GM19438 (cell line): ENCODE data around the gene NDUFS4.
A peak's percentile ranks its signal among the peaks of the same experiment; 100 is the strongest.
"Not testable (repeated sequence)": the region's sequence is repeated elsewhere in the genome, so short reads cannot be mapped to it uniquely, and the experiment has no call there.

Experiments used
- ATAC-seq: cut with Tn5 transposase; IDR thresholded peaks from one replicate; pipeline ENCODE4 v1.9.1; 2021; ENCODE audit warnings: low read depth; ENCODE audit not compliant: unreplicated experiment

Gene NDUFS4

DNA sequence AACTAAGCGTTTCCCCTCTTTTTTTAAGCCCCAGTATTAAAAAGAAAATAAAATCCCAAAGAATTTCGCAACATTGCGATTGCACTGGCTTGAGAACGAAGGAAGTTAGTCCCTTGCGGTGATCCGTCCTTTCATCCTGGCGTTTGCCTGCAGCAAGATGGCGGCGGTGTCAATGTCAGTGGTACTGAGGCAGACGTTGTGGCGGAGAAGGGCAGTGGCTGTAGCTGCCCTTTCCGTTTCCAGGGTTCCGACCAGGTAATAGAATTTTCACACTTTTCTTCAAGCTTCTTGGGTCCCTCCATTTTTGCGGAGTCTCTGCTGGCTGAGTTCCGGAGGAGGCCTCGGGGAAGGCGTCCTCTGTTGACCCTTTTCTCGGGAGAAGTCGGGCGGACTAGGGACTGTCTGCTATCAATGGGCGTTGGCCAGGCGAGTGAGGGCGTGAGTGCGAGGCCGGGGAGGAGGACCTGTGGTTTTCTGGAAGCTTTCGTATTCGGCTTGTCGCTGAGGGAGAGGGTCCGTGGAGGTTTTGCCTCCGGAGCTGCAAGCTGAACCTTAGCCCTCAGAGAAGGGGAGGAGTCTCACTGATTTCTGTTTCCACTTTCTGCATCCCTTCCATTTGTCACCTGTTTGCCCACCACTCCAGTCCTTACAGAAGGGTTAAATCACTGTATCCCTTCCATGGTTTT, at the start of gene NDUFS4:
NDUFS4 (plus strand) TSS at position 134 of the 686 bp plus-strand sequence; CDS start at position 158, 24 bp downstream.
- ATAC-seq, result peak; percentile 94

DNA sequence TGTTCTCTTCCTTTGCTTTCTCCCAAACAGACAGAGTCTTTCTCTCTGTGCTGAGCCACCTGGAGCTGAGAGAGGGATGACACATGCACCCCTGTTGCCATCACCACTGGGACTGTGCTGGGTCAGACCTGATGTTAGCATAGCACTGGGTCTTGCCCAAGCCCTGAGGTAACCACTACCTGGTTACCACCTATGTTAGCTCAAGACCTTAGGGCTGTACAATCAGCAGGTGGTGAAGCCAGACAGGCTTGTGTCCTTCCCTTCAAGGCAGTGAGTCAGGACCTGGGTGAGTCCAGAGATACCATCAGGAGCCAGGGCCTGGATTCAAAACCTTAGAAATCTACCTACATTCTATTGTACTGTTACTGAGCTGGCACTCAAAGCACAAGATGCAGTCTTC, 47.9 kb upstream of the NDUFS4 start:
- ATAC-seq, result no peak

DNA sequence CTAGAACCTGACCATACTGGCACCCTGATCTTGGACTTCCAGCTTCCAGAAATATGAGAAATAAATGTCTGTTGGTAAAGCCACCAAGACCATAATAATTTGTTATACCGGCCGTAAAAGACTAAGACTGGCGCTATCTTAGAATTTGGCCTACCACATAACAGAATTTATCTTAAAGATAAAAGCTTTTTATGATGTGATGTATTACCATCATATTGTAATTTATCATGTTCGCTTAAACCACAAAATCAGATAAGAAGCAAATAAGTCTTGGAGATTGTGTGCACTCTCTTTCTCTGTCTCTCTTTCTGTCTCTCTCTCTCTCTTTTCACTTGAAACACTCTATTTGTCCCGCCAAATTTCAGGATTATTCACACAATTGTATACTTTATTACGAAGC, 44.5 kb upstream of the NDUFS4 start:
- ATAC-seq, result no peak

DNA sequence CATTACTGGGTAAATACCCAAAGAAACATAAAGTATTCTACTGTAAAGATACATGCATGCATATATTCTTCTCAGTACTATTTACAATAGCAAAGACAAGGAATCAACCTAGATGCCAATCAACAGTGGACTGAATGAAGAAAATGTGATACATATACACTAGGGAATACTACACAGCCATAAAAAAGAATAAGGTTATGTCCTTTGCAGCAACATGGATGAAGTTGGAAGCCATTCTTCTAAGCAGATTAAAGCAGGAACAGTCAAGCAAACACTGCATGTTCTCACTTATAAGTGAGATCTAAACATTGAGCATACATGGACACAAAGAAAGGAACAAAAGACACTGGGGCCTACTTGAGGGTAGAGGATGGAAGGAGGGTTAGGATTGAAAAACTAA, 39.6 kb upstream of the NDUFS4 start:
- ATAC-seq, result no peak

DNA sequence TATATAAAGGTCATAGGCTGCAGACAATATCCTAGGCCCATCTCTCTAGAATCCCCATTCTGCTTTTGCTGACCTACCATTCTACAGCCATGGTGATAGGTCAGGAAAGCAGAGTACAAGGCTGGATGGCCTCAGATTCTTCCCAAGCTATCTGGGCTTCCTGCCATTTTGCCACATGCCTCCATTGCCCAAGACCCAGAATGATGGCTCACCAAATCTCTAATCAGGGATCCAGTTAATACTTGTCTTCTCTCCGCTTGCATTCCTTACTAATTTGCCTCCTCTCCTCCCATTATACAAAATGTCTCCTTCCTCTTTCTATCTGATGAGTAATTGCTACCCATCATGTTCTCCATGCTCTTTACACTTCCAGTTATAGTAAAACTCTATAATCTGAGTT, 22.7 kb upstream of the NDUFS4 start:
- no peak for ATAC-seq

DNA sequence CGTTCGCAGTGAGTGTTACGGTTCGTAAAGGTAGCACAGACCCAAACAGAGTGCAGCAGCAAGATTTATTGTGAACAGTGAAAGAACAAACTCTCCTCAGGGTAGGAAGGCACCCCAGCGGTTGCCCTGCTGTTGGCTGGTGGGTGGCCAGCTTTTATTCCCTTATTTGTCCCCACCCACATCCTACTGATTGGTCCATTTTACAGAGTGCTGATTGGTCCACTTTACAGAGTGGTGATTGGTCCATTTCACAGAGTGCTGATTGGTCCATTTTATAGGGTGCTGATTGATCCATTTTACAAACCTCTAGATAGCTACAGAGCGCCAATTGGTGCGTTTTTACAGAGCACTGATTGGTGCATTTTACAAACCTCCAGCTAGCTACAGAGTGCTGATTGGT, 19.7 kb upstream of the NDUFS4 start:
- ATAC-seq, result not testable (repeated sequence)

DNA sequence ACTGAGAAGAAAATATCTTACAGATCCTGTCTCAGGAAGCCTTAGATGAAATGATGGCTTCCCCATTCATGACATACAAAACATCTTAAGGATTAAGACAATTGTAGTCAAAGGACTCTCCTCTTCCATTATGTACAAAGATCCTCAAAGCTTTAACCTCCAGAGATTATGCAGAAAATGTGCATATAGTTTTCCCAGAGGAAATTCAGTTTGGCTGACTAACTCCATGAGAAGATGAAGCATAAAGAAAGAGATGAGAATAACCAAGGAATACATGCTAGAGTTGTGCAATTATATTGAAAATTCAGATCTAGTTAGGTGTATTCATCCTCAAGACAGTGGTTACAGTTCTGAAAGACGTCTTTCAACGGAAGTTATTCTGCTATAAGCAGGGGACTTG, 18.6 kb upstream of the NDUFS4 start:
- no peak for ATAC-seq

DNA sequence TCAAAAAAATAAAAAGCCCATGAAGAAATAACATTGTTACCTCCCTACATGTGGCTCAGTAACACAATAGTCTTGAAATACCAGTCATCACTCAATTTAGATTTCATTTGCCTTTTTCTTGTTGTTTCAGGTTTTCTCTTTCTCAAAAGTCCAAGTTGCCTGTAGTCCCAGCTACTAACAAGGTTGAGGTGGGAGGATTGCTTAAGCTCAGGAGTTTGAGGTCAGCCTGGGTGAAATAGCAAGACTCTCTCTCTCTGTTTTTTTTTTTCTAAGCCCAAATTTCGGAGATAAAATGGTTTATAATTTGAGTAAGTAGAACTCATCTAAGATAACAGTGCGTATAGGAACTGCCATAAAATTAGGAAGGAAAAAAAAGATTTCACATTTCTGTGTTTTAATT, 17.5 kb upstream of the NDUFS4 start:
- no peak for ATAC-seq

DNA sequence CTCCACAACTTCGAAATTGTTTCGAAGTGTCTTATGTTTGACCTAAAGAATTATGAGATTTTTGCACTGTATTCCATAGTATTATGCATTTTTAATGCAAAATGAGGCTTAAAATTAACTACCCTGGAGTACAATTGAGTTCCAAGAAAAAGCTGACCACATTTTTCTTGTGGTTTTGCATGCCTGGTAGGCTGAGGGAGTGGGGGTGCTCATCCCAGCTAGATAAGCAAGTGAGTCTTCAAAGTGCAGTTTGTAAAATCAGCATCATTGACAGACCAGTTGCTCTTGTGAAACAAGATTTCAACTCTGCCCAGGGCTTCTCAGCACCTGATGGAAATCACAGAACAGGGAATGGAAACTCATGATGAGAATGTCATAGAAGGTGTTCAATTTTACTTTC, 17.0 kb upstream of the NDUFS4 start:
- ATAC-seq, result no peak

DNA sequence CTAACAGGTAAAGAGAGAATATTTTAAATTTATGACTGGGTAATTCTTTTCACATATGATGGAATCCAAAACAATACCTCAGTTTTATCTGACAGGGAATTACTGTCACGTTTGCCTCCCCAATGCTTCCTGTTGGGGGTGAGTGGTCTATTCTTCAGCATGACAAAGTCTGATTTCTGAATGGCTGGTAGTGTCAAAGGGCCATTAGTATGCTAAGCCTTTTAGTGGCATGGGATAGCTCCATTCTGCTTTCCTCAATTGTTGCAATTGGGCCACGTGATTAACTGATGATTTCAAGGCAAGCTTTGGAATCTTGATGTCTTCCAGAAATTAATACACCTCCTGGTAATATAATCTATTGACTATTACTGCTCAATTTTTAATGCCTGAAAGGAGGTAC, 14.7 kb upstream of the NDUFS4 start:
- ATAC-seq, result no peak

DNA sequence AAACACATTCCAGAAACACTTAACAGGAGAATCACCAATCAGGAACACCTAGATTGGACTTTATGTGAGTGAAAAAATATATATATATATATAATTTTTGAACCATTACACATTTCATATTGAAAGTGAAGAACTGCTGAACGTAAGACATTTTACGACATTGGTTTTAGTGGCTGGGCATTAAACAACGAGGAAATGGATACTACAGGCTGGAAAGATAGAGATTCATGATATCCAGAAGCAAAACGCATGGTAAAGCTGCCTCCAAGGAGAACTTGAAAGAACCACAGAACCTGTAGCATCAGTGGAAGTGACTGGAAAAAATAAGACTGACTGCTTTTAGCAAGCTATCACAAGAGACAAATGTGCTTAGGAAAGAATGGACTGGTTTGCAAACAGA, 13.2 kb upstream of the NDUFS4 start:
- ATAC-seq, result no peak

DNA sequence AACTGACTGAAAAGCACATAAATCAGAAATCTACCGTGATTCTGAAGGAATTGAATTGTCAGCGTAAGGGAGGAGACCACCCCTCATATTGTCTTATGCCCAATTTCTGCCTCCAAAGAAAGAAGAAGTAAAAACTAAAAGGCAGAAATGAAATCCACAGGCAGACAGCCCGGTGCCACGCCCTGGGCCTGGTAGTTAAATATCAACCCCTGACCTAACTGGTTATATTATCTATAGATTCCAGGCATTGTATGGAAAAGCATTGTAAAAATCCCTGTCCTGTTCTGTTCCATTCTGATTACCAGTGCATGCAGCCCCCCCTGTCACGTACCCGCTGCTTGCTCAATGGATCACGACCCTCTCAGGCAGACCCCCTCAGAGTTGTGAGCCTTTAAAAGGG, 11.9 kb upstream of the NDUFS4 start:
- ATAC-seq, result not testable (repeated sequence)

DNA sequence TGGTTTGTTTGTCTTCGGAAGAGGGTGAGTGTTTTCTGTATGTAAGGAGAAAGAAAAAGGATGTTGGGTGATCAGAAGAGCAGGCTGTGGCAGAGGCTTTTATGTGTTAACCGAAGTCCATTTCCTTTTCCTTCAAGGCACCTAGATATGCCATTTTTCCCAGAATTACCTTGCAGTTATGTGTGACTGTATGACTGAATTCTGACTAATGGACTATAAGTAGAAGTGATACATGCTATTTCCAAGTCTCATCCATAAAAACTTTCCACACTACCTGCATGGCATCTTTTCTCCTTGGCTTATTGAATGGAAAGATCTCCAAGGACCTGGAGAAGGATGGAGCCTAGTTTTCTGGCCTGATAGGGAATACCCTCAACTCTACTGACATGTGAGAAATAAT, 10.6 kb upstream of the NDUFS4 start:
- no peak for ATAC-seq

DNA sequence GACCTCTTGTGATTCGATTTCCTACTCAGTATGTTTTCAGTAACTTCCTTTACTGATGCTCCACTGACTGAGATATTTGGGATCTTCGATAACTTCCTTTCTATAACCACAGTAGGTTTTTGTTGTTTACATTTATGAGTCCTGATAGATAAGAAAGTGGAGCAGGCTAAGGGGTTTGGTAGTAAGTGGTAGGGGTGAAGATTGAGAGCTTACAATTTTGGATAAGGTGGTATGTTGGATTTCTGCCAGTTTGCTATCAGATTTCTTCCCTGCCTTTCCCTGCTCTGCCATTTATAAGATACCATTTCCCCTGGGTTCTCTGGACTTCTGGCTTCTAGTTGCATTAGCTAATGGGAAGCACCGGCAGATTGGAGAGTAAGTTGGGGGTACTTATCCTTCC, 7.9 kb upstream of the NDUFS4 start:
- ATAC-seq, result no peak

DNA sequence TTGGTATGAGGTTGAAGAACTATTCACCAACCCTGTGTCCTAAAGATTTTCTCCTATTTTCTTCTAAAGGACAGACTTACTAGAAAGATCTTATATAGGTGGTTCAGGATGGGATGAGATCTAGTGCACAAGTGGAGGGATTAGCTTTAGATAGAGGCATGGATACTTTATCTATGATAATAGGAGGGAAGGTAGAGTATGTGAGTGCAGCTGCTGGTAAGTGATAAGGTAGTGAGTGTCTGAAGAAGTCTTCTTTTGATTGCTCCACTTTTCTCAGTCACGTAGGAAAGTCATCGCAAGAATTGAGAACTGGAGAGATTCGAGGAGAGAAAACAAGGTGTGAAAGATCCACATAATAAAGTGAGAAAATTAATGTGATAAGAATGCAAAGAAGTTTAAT, 6.0 kb upstream of the NDUFS4 start:
- no peak for ATAC-seq

DNA sequence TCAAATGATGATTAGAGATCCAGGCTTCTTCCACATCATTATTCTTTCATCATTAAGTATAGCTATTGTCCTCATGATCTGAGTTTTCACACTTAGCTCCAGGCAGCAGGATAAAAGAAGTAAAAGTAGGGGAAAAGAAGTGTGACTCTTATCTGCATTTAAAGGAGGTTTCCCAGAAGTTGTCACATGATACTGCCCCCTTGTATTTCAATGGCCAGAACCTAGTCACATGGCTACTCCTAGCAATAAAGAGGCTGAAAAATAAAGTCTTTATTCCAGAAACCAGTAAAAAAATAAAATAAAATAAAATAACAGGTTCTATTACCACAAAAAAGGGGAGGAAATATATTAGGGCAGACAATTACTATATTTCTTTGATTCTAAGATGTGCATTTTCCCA, 5.3 kb upstream of the NDUFS4 start:
- no peak for ATAC-seq

DNA sequence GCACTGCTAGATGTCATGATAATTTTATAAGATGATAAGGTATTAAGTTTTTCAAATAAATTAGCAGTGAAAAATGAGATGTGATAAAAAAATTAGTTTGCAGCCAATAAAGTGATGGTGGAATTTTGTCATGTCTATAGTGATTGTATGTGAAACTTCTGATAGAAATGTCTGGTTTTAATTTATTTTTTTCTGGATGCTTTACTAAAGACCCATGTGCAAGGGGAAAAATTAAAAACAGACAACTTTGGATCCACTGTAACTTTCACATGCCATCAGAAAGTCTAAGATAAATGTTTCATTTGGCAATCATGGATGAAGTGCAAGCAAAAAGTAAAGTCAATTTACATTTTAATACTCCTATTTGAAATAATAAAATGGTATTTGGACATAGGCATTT, 4.4 kb upstream of the NDUFS4 start:
- no peak for ATAC-seq

DNA sequence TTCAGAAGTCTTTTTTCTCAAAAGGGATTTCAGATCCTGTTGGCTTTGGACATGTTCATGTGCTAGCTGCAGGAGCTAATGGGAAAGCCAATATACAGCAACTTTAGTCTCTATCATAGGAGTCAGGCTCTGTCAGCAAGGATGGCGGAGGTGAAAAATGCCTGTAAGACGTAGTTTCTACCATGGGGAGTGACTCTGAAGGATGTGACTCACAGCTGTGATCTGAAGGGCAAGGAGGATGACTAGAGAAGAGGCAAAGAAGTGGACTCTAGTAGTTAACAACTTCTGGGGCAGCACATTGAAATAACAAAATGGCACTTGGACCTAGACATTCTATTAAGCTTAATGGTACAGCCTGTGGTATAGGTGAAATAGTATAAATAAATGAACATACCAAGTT, 3.1 kb upstream of the NDUFS4 start:
- ATAC-seq, result no peak

DNA sequence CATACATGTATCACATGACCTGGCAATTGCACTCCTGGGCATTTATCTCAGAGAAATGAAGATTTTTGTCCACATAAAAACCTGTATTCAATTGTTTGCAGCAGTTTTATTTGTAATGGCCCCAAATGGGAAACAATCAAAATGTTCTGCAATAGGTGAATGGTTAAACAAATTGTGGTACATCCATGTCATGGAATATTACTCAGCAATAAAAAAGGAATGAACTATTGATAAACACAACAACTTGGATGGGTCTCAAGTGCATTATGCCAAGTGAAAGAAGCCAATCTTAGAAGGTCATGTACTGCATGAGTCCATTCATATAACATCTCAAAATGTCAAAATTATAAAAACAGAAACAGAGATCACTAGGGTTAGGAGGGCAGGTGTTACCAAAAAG, 1.5 kb upstream of the NDUFS4 start:
- no peak for ATAC-seq

DNA sequence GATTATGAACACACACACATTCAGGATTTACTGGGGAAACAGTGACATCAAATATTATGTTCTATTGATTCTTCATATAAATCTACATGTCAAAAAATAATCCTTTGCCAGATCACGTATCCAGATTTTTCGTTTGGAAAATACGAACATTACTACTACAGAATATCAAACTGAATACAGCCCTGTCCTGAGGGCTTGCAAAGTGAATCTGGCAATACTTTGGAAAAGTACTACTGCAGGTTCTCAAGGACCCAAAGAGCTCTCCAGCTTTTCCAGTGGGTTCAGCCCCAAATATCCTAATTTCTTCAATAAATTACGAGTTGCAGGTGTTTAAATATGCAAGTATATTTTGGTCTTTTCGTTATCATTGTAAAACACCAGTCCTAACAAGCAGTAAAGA, 411 bp upstream of the NDUFS4 start:
- no peak for ATAC-seq

DNA sequence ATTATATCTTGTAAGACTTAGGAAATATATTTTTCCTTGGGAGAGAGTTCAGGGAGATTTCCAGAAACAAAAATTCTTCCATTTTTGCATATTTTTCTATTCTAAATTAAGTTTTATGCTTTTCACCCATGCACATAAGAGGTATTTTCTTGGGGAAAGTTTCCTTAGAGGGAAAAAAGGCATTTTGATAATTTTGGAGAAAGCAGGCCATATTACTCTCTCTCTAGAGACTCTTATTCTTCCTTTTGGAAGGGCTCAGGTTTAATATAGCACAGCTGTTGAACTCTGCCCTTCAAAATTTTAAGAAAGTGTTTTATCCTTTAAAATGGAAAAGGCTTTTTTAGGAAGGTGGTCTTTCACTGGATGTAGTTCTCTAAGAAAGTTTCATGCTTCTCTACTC, 8.0 kb downstream of the NDUFS4 start:
- no peak for ATAC-seq

DNA sequence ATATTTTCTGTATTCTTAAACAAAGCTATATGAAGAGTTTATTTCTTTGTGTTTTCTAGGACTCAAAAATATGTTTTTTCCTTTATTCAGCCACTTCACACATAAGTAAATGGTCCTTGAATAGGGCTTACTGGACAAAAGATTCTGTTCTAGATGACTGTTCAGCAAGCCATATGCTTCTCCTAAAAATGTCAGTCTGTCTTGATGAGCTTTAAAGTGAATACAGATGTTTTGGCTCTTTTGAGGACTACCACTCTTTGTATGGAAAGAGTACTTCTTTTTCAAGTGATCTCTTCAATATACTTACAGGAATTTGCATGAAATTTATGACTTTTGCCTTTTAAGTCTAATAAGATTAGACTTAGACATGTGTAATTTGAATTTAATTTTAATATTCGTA, 8.4 kb downstream of the NDUFS4 start:
- ATAC-seq, result no peak

DNA sequence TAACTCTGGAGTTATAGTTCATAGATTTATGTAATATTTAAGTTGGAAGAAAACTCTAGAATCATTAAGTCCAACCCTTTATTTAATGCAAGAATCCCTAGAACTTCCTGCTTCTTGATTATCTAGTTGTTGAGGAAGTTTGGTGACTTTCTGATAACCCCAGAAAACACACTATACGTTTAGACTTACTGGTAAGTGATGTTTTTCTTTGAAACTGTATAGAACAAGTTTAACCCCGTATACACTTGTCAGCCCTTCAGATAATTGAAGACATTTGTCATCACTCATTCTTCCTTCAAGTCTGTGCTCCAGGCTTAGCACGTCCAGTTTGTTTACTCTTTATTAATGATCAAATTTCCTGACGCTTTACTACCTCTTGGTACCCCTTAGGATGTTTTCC, 9.0 kb downstream of the NDUFS4 start:
- no peak for ATAC-seq
